HCEC 1CT (cell line): ENCODE measurements around the gene TMEM178B.
A peak's percentile ranks its signal among the peaks of the same experiment; 100 is the strongest.

Experiments used
- DNase-seq: peaks from one replicate; pipeline ENCODE4 v3.0.0-alpha.2; 2017

TMEM178B gene

DNA sequence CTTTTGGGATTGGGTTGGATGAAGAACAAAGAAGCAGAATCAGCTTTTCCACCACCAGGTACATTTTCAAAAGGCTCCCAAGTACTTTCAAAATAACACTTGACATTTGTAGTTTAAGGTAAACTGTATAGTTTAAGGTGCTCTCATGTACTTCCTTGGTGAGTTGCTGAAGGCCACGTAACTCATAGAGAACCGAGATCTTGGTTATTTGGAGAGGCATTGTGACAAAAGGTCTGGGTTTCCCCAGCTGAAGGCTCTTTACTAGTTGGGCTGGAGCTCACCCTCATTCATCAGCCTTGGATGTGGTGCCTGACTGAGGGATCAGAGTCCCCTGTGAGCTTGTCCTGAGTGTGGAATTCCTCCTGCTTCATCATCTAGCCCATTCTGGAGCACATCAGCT lies 191.8 kb downstream of the TMEM178B start:
- no peak for DNase-seq

DNA sequence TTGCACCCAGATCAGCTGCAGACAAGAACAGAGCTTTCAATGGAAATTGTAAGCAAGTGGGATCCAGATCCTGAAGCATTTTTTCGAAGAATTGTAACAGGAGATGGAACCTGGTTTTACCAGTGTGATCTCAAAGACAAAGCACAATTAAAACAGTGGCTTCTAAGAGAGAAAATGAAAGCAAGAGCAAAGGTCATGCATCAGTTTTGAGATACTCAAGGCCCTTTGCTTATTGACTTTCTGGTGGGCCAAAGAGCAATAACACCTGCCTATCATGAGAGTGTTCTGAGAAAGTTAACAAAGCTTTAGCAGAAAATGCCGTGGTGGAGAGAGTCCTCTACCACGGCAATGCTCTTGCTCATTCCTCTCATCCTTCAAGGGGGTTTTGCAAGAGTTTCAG lies 194.8 kb downstream of the TMEM178B start:
- no peak for DNase-seq

DNA sequence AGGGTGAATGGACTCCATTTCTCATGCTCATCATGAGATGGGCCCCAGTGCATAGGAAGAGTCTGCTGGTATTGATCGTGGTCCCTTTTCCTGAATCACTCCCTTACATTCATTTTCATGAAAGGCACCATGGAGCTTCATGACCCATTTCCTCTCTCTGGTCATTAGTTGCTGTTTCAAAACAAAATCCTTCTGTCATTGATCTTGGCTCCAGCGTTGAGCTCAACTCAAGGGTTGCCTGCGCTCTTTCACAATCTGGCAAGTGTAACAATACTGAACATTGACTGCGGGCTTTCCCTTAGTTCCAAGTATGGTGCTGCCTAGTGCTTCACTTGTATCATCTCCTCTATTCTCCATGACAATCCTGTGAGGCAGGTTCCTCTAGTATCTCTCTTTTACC lies 197.6 kb downstream of the TMEM178B start:
- DNase-seq, result no peak

DNA sequence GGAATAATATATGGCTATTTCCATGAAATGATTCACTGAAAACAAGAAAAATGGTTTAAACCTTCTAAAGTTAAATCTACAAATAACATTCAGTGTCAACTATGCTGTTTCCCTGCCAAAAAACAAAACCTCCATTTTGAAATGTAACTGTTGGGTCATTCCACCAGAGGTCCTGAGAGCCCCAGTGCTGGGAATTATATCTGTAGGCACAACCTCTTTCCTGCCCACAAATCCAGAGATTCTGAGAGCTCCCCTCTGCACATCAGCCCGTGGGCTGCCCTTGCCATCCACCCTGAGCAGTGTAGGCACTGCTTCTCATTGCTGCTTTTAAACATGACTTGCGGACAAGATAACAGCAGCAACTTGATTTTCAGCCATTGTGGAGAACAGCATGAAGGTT lies 198.6 kb downstream of the TMEM178B start:
- no peak for DNase-seq

DNA sequence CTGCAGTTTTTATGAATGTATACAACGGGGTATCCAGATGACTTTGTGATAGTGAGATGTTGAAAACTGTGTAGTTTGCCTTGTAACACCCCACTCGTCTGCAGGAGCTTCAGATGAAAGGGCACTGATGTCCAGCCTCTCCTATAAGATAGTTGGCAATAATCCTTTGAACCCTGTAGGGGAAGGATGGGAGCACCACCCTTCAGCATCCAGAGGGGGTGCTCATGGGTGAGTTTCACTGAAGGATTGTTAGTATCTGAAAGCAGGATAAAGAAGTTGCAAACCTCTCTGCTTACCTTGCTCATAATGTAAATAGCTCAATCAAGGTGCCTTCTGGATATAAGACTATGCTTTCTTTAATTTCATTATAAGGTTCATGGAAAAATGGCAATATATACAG lies 201.5 kb downstream of the TMEM178B start:
- DNase-seq, result no peak

DNA sequence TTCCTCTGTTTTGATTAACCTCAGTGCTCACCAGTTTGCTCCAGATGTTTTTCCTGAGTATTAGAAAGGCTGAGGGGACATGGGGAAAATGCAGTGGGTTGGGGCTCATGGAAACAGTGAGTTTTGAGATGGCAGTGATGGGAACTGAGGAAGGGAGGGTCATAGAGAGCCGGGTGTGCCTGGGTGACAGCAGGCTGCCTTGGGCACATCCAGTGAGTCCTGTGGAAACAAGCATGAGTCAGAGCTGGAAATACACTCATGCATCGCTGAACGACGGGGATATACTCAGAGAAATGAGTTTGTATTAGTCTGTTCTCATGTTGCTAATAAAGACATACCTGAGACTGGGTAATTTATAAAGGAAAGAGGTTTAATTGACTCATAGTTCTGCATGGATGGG lies 202.2 kb downstream of the TMEM178B start:
- DNase-seq, result peak; percentile 2

DNA sequence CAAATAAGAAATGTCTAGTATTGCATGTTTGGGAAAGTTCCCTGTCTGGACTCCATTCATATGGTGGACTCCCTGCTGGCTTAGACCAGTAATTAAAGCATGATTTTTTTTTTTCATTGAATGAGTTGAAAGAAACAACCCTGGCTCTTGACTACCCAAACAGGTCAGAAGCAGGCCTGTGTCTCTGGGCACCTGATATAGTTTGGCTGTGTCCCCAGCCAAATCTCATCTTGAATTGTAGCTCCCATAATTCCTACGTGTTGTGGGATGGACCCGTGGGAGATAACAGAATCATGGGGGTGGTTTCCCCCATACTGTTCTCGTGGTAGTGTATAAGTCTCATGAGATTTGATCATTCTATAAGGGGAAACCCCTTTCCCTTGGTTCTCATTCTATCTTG lies 206.2 kb downstream of the TMEM178B start:
- no peak for DNase-seq

DNA sequence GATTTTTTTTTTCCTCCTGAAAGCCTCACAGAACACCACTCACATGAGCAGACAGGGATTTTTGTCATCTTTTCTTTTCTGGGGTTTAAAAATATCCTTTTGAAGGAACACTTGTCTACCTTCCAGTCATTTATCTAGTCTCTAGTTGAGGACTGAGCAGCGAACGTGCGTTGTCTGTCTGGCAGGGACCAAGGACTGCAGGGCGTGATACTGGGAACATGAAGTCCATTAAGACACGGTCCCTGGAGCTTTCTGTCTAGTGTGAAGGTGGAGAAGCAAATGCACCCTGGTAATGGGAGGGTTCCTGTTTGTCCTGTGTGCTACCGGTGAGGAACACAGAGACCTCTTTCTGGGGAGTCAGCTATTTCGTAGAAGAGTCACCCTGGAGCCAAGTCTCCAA lies 207.4 kb downstream of the TMEM178B start:
- no peak for DNase-seq

DNA sequence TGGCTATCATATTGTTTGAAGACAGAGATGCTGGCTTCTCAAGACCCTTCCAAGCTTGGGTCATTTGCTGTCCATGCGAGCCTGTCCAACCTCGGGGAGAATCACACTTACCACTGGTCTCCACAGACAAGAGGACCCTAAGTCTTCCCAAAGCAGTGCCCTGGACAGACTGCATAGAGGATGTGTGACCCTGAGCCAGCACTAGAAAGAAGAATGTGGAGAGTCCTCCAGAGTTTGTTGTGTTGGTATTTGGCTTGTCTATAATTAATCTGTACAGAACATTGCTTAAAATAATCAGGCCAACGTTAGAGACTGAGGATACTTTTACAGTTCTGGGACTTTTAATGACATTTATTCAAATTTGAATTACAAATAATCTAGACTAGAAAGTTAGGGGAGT lies 212.7 kb downstream of the TMEM178B start:
- no peak for DNase-seq

DNA sequence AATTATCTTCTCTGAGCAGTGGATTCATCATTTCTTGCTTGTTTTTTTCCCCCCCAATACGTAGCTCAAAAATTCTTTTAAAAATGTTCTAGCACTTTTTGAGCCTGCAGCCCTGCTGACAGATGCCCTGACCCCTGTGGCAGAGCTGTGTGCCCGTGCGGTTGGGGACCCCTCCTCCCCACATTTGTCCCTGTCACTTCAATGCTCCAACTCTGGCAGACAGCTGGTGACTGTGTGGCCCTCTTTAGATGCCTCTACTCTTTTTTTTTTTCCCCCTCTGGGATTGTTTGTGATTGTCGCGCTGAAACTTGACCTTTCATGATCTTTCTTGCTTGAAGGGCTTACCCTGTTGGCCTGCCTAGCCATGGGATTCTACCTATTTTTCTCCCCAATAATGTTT lies 214.1 kb downstream of the TMEM178B start:
- no peak for DNase-seq

DNA sequence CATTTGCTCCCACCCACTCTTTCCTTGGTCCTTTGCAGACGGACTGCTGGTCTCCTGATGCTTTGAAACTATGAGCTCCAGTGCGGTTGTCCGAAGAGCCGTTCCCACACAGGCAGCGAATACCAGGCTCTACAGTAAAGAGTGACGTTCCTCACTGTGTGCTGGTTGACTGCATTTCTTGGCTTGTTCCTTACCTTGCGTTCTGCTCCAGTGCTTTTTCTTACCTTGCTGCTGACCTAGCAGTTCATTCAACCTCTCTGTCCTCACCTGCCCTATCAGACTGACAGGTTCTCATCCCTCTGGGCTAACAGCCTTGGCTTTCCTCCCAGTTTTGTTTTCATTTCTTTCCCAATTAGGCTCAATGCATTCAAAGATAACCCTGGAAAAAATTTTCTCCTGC lies 214.8 kb downstream of the TMEM178B start:
- DNase-seq, result no peak

DNA sequence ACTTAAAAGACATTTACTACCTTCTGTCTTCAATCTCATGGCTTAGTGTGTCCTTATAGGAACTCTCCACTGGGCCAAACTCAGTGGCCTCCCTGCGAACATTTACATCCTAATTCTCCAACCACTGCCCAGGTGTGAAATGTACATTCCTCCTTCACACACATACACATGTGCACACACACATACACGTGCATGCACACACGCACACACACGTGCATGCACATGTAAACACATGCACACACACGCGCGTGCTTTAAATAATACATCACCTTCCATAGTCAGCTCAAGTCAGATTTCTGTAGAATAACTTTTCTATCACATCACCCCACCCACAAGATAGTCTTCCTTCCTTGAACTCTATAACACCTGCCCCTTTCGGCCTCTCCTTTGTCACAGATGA lies 216.5 kb downstream of the TMEM178B start:
- no peak for DNase-seq

DNA sequence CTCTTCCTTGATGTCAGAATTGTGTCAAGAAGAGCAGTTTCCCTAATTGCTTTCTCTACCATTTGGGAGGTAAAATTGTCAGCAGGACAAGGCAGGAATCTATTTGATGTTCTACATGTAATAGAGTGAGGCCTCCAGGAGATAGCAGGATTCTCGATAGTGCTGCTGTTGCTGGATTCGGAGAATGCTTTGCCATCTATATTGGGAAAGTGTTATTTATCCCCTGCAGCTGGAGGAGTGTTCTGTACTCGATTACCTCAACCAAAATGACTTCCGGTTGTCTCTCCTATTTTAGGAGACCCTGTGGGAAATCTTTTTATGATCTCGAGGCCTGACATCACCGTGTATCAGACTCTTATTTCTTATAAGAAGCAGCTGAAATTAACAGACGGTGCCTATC lies 217.1 kb downstream of the TMEM178B start:
- DNase-seq, result no peak

DNA sequence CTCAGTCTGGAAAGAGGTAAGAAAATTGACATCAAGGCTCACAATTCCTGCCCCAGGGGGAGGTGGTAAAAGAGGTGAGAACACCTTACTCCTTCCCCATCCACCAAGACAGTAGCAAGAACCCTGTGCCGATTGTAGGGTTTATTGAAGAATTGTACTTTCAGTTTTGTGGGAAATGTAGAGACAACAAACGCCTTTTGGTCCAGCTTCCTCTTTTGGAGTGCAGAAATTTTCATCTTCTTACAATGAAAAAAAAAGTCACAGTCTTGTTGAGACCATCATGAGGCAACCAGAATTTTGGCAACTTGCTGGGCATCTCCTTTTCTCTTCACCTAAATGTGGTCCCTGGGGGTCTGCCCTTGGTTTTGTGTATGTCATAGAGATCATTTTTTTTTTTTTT lies 217.7 kb downstream of the TMEM178B start:
- no peak for DNase-seq

DNA sequence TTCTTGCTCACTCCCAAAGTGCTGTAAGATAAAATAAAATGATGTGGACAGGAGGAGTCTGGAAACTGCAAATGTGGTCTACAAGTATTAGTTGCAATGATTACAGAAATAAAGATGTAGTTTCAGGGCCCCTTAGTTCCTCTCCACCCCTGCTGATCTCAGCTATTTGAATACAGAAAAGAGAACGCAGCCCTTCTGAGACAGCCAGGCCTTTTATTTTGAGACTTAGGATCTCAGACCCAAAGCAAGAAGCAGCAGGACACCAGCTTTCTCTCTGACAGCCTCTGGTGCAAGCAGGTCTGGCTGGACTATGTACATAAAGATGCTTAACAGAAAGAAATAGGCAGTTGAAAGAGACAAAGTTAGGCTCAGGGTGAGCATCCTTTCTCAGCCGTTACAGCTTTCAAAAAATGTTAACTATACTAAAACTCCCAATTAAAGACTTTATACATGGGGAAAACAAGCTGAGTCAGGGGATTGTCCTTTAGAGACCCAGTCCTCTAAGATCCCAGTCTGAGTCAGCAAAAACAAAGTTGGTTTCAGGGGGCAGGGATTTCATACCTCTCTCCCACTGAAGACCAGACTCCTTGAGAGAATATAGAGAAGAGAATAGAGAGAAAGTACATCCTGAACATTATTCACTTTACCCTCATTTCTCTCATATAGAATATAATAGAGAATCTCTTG lies 220.4 kb downstream of the TMEM178B start:
- no peak for DNase-seq

DNA sequence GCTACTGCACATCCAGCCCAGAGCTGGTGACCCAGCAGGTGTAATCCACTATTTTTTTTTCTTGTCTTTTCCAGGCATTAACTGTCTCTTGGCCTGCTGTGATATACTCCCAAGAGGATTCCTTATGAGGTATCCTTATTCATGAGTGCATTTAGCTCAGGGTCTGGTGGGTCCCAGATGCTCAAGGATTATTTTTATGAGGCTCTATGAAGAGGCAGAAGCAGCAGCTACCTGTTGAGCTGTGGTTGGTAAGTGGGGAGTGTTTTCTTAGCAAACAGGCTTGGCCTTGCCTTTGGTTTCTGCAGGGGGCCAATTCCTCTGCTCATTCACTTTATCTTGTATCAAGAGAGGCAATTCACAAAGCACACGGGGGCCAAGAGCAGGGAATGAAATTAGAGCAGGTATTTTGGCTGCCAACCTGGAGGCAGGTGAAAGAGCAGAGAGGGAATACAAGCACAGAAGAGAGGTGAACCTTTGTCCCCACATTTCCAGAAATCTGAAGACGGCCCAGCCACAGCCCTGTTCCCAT lies 221.6 kb downstream of the TMEM178B start:
- no peak for DNase-seq

DNA sequence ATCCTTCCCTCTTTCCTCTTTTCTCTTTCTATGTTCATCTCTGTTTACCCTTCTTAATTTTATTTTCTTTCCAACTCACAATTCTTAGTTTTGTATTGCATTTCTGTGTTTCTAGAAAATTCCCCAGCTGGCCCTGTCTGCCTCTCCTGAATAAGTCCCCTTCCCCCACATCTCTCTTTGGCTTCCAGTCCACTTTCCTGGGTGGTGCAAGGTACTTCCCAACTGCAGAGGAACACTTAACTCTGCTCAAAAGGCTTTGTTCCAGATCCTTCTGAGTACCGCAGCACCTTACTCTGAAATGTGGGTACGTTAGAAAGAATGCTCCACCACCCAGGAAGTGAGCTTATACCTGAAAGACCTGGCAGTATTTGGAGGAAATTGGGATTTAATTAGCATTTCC lies 227.0 kb downstream of the TMEM178B start:
- DNase-seq, result no peak

DNA sequence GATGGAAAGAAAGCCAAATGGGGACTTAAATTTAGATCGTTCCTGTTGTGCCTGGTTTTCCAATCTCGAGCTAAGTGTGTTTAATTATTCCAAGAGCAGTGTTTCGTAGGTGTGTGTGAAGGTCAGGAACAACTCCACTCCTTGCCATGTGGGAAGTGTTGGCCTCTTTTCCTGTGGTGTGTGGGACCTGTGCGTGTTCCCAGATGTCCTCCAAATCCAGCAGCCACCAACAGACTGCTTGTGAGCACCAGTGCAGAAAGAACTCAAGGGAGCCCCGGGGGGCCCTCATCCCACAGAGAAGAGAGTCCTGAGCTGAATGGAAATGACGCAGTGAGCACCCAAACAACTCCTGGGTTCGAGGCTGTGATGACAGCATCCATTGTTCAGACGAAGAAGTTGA lies 227.7 kb downstream of the TMEM178B start:
- DNase-seq, result no peak

DNA sequence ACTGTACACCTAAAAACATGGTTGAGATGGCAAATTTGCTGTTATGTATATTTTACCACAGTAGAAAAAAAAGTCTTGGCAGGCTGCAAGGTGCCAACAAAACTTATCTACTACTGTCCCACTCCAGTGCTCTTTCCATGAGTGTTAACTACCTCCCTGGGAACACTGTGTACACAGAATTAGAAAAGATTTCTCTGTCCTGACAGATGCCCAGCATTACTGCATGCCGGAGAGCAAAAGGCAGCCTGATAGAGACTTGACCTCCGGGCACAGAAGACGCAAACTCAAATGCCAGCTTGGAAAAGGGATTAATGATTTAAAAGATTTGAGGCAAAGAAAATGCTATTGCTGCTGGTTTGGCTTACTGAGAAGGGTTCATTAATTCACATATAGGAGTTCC lies 228.8 kb downstream of the TMEM178B start:
- no peak for DNase-seq

DNA sequence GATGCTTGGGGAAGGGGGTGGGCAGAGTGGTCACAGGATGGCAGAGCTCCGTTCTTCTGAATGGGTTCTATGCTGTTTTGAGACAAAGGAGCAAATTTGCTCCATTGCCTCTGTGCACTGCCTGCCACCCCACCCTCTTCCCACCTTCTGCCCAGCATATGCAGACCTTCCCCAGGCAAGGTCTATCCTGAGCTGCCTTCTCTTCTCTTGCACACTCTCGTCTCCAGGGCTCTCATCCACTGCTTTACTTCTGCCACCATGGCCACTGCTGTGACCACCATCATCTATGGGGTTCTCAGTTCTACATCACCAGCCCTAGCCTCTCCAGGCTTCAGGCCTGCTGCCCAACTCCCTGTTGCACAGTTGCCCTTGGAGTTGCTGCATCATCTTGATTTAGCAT lies 230.4 kb downstream of the TMEM178B start:
- DNase-seq, result no peak

DNA sequence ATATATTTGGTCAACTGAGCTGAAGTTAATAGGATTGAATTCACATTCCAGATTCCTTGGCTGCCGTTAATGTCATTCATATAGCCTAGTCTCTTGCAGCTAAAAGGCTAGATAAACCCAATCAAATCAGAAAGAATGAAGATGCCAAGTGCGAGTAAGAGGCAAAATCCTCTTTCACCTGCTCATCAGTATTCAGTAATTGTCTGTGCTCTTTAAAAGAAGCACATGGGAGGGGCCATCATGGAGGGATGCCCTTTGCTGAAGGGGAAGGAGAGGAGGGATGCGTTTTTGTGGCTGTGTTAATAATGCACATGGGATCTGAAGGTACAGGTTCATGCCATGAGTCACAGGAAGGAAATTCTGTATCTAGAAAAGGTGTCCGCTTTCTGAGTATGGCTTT lies 232.2 kb downstream of the TMEM178B start:
- no peak for DNase-seq

DNA sequence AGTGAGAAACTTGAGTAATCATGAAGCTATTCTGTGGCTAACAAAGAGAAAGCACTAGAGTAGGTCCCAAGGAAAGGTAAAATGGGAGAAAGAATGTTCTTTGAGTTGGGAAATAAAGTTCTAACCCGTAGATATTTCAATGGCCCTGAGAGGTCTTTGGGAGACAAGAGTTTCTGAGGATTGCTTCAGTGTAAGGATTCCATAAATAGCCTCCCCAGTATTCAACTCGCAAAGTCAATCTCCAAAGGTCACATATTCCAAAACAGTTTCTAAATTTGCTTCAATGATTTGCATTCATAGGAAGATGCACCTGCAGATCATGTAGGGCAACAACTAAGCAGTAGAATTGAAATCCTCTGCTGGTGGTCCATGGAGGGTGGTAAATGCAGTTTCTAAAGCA lies 238.5 kb downstream of the TMEM178B start:
- DNase-seq, result no peak

DNA sequence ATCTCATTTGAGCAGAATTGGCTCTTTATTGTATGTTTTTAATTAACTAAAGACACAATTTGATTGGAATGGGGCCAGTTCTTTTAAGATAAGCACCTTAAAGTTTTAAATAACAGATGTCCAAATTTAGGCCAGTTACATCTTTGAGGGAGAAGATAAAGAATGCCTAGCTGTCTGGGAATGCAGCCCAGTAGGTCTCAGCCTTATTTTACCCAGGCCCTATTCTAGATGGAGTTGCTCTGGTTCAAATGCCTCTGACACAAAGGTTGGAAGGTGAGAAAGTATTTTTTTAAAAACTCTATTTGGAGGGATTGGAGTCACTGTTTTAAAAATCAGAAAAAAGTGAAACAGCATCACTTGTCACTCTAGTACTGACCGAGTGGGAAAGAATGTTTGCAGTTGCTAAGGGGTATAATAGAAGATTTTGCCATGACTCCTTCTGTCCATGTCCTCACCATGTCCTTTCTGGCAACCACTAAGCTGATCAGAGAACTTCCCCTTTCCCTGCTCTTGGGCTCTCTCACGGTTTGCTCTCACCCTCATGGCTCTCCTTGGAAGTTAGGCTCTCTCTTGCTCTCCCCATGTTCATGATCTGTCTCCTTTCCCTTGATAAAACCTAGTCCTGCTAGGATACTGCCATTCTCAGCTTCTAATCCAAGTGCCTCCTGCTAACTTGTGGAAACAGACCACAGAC lies 239.1 kb downstream of the TMEM178B start:
- no peak for DNase-seq

DNA sequence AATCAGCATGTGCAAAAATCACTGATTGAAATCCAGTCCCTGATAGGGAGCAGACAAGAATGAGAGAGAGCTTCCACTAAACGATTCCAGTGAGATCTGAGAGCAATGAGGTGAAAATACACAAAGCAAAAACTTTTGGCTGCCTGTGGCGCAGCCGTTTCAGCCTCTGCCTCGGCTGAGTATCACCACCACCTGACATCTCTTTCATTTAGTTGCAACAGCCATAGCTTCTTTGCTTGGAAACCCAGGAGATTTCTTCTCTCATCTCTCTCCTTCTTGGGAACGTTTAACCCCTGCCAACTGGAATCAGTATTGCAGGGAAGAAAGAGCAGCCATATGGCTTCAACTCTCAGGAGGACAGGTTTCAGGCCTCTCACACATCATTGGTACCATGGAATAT lies 240.0 kb downstream of the TMEM178B start:
- DNase-seq, result no peak
